PC-3 (cell line): ENCODE data around the gene PLP1. TPM values are rescaled to one million over a fixed set of nuclear protein-coding genes. Genes with fewer than 3 reads are reported as not detected.

Source experiments
- ATAC-seq: fragments of 200-7000 bp; cut with Tn5 transposase; 2 replicates; pipeline ENCODE4 v1.9.1; 2020; ENCODE audit warnings: mild to moderate bottlenecking, moderate library complexity
- BruUV-seq: library from RNA; stranded (reverse); fragments of 400-500 nt; replicated peaks from 2 replicates; lab custom pipeline; 2021; lab: Mats Ljungman, UMichigan
- CTCF ChIA-PET: fragments of 300-600 bp; sonication (Branson Sonifier 250); formaldehyde crosslinking; loops from one replicate; lab custom pipeline; 2022; ENCODE audit warnings: antibody characterized with exemption; lab: Charles Lee
- POLR2A ChIA-PET: fragments of 300-600 bp; sonication (Branson Sonifier 250); formaldehyde crosslinking; loops from one replicate; lab custom pipeline; 2022; ENCODE audit warnings: antibody characterized with exemption; ENCODE audit not compliant: unreplicated experiment; lab: Charles Lee
- DNase-seq: peaks from one replicate; pipeline ENCODE4 v3.0.0-alpha.2; 2015
- H2AFZ ChIP-seq: fragments of 300-600 bp; sonication (generic); 2 replicates; pipeline ENCODE4 v1.6.0; 2016; ENCODE audit warnings: antibody characterized with exemption, low read length
- H3F3A ChIP-seq: fragments of 300-600 bp; sonication (generic); one replicate; pipeline ENCODE4 v1.6.0; 2017; ENCODE audit warnings: antibody characterized with exemption, low read length, control low read depth, mild to moderate bottlenecking; ENCODE audit not compliant: unreplicated experiment
- H3K27ac ChIP-seq: fragments of 300-600 bp; sonication (generic); 2 replicates; pipeline ENCODE4 v1.5.1; 2016; ENCODE audit warnings: mild to moderate bottlenecking, low read length
- H3K27me3 ChIP-seq: fragments of 300-600 bp; sonication (generic); 2 replicates; pipeline ENCODE4 v1.6.1; 2016; ENCODE audit warnings: low read length, mixed read lengths
- H3K36me3 ChIP-seq: fragments of 300-600 bp; sonication (generic); 2 replicates; pipeline ENCODE4 v1.6.1; 2016; ENCODE audit warnings: low read depth, mixed run types, low read length, mixed read lengths
- H3K4me1 ChIP-seq: fragments of 300-600 bp; sonication (generic); 2 replicates; pipeline ENCODE4 v1.5.1; 2016; ENCODE audit warnings: low read length; ENCODE audit not compliant: insufficient read depth
- H3K4me2 ChIP-seq: fragments of 300-600 bp; sonication (generic); 2 replicates; pipeline ENCODE4 v1.6.0; 2016; ENCODE audit warnings: low read length
- H3K4me3 ChIP-seq: fragments of 300-600 bp; sonication (generic); 2 replicates; pipeline ENCODE4 v1.5.1; 2016; ENCODE audit warnings: mild to moderate bottlenecking, low read length, mixed read lengths
- H3K79me2 ChIP-seq: fragments of 300-600 bp; sonication (generic); 2 replicates; pipeline ENCODE4 v1.6.1; 2017; ENCODE audit warnings: low read length, mixed read lengths
- H3K9ac ChIP-seq: fragments of 300-600 bp; sonication (generic); 2 replicates; pipeline ENCODE4 v1.6.0; 2016; ENCODE audit warnings: mild to moderate bottlenecking, low read length
- H3K9me2 ChIP-seq: fragments of 300-600 bp; sonication (generic); replicated peaks from 2 replicates; pipeline ENCODE4 v1.6.1; 2016; ENCODE audit warnings: mixed run types, low read length, mixed read lengths
- H3K9me3 ChIP-seq: fragments of 300-600 bp; sonication (generic); 2 replicates; pipeline ENCODE4 v1.6.1; 2016; ENCODE audit warnings: low read length, mixed read lengths
- H4K20me1 ChIP-seq: fragments of 300-600 bp; sonication (generic); 2 replicates; pipeline ENCODE4 v1.6.1; 2016; ENCODE audit warnings: low read length, mixed read lengths
- CTCF ChIP-seq: fragments of 300-600 bp; sonication (generic); conservative IDR thresholded peaks from 2 replicates; pipeline ENCODE4 v1.5.1; 2017; ENCODE audit warnings: antibody characterized with exemption, low read depth, mild to moderate bottlenecking, low read length
- EZH2 ChIP-seq: fragments of 300-600 bp; sonication (generic); IDR thresholded peaks from one replicate; pipeline ENCODE4 v1.6.1; 2017; ENCODE audit warnings: antibody characterized with exemption, mild to moderate bottlenecking, low read length; ENCODE audit not compliant: unreplicated experiment
- EZH2phosphoT487 ChIP-seq: fragments of 300-600 bp; sonication (generic); IDR thresholded peaks from 2 replicates; pipeline ENCODE4 v1.6.1; 2018; ENCODE audit warnings: mild to moderate bottlenecking, antibody characterized with exemption, low read length, borderline replicate concordance
- intact Hi-C: fragments of 100-400 bp; cut with micrococcal nuclease; formaldehyde crosslinking; loops from 2 replicates; pipeline ENCODE4 v1.9.0; 2023
- total RNA-seq: library from RNA; depleted of rRNA; stranded (reverse); fragments of >200 nt; gene quantifications from 2 replicates; pipeline ENCODE4 v1.2.3, GENCODE V29; 2014

The PLP1 gene
- total RNA-seq, 1 experiment from 2014 or later, result not detected

DNA sequence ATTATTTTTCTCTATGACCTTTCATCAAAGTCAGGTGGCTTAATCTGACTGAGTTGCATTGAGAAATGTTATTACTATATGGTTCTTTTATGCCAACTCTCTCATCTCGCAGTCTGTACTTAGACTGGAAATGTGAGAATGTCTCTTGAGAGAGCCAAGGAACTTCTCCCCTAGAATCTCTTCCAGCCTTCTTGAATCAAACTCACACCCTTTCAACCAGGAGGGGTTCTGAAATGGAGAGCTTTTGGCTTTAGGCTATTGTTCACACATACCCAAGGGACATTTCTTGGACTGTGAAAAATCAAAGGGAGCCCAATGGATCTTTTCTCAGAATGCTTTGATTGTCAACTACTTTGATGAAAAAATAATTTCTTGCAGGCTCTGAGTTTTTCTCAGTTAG is 5.1 kb downstream of the PLP1 start:
- intact Hi-C loops, result no loop called here
- BruUV-seq, result no TSS peak
- no peak for ATAC-seq

GRCh38 chrX:103782640-103783039 is 6.0 kb downstream of the PLP1 start:
- peaks cover 3% of the 10 kb centered on the region; the same call in 1 of the 2 replicates for H3K27me3 ChIP-seq
- H3K9ac ChIP-seq, result no peak overlapping the region
- H3K9me3 ChIP-seq, result no peaks in the 10 kb centered on the region
- H3K4me3 ChIP-seq, result no peak overlapping the region
- no TSS peak for BruUV-seq
- DNase-seq (no peak), ATAC-seq (no peak)
- H3K4me1 ChIP-seq, result no peaks in the 10 kb centered on the region
- no peaks in the 10 kb centered on the region for H4K20me1 ChIP-seq
- H3K79me2 ChIP-seq, result no peaks in the 10 kb centered on the region
- no peaks in the 10 kb centered on the region for H3F3A ChIP-seq
- H3K36me3 ChIP-seq, result no peaks in the 10 kb centered on the region
- no peak overlapping the region for H3K4me2 ChIP-seq
- TF ChIP-seq EZH2, result no peak
- no peak for TF ChIP-seq EZH2phosphoT487
- no peak for TF ChIP-seq CTCF
- H2AFZ ChIP-seq, result no peak overlapping the region
- H3K9me2 ChIP-seq, result no peaks in the 10 kb centered on the region
- POLR2A ChIA-PET, result no interaction called here
- intact Hi-C loops, result no loop called here
- CTCF ChIA-PET, result no interaction called here
- H3K27ac ChIP-seq, result no peak overlapping the region

More for the DNA sequence above, 5.1 kb downstream of the PLP1 start:
- Histone ChIP-seq H3K9ac (no peak overlapping the region), H3K4me1 (no peaks in the 10 kb centered on the region), H3K4me2 (no peak overlapping the region), H3K9me3 (no peaks in the 10 kb centered on the region), H3F3A (no peaks in the 10 kb centered on the region), H3K36me3 (no peaks in the 10 kb centered on the region), H3K4me3 (no peak overlapping the region), H3K79me2 (no peaks in the 10 kb centered on the region), H4K20me1 (no peaks in the 10 kb centered on the region), H3K27ac (no peak overlapping the region), H2AFZ (no peak overlapping the region), H3K9me2 (no peaks in the 10 kb centered on the region), H3K27me3 (peaks cover 4% of the 10 kb centered on the region; the same call in 1 of the 2 replicates)
- TF ChIP-seq CTCF (no peak), EZH2 (no peak), EZH2phosphoT487 (no peak)
- CTCF ChIA-PET, result no interaction called here
- POLR2A ChIA-PET, result no interaction called here
- no peak for DNase-seq

- Histone ChIP-seq H3K36me3 (no peaks in the 10 kb centered on the region), H3K27ac (no peak overlapping the region), H3K27me3 (no peaks in the 10 kb centered on the region), H3K9me2 (no peaks in the 10 kb centered on the region), H4K20me1 (no peaks in the 10 kb centered on the region), H3K4me3 (no peak overlapping the region), H3K9me3 (no peaks in the 10 kb centered on the region), H3K9ac (no peak overlapping the region), H2AFZ (no peak overlapping the region), H3F3A (no peaks in the 10 kb centered on the region), H3K79me2 (no peaks in the 10 kb centered on the region), H3K4me1 (no peaks in the 10 kb centered on the region), H3K4me2 (no peak overlapping the region)
- TF ChIP-seq CTCF (no peak), EZH2phosphoT487 (no peak), EZH2 (no peak)
- ChIA-PET CTCF (no interaction called here), POLR2A (no interaction called here)
- BruUV-seq, result no TSS peak
- DNase-seq (no peak), ATAC-seq (no peak)
- intact Hi-C loops, result no loop called here
Measured at GRCh38 chrX:103783196-103783595, 6.6 kb downstream of the PLP1 start.
